ENCODE measurements around the gene SECTM1. TPM values are rescaled to one million over a fixed set of nuclear protein-coding genes. Genes with fewer than 3 reads are reported as not detected.

Gene SECTM1
- total and polyA plus RNA-seq, 2 experiments from 2014 or later: 0.21 to 1.3 TPM

- Histone ChIP-seq H4K20me1 (replicated peaks; ENCODE audit: insufficient read depth) (no peaks in the 10 kb centered on the region), H3K9me2 (ENCODE audit: insufficient read depth) (no peaks in the 10 kb centered on the region), H3K4me1 (ENCODE audit: insufficient read depth) (no peaks in the 10 kb centered on the region), H3K27me3 (ENCODE audit: insufficient read depth) (no peaks in the 10 kb centered on the region), H3K79me2 (replicated peaks; ENCODE audit: insufficient read depth) (no peaks in the 10 kb centered on the region), H3K4me3 (no peak within 1 kb of the TSS), H3K4me2 (no peak within 1 kb of the TSS), H3K27ac (ENCODE audit: low read depth) (no peak within 1 kb of the TSS), H2AFZ (no peak within 1 kb of the TSS), H3F3A (replicated peaks; ENCODE audit: low read depth) (peaks cover 14% of the 10 kb centered on the region), H3K36me3 (ENCODE audit: insufficient read depth) (no peaks in the 10 kb centered on the region)
- Mint-ChIP-seq H3K9me3 (no peaks in the 10 kb centered on the region), H3K4me1 (peaks cover 9% of the 10 kb centered on the region; the same call in 2 of the 3 replicates), H3K36me3 (ENCODE audit: low read depth) (no peaks in the 10 kb centered on the region), H3K27me3 (ENCODE audit: insufficient read depth, low read depth, poor library complexity) (peaks cover 15% of the 10 kb centered on the region), H3K27ac (no peak within 1 kb of the TSS), H3K4me3 (0 out of 3 replicates have a peak within 1 kb of the TSS, but pooled peaks have one; percentile 63)
- DNase-seq (ENCODE audit: low spot score) (no peak), ATAC-seq (peak; percentile 12)
- TF ChIP-seq ZNF114 (CRISPR knock-in tag; IDR thresholded peaks at IDR 0.05) (no peak), EZH2 (IDR thresholded peaks at IDR 0.05; ENCODE audit: low read depth, unreplicated experiment) (no peak), ETS1 (IDR thresholded peaks at IDR 0.05) (no peak), CTCF (conservative IDR thresholded peaks at IDR 0.05; ENCODE audit: low read depth in 2 of 2) (no peak), POLR2AphosphoS5 (IDR thresholded peaks at IDR 0.05; ENCODE audit: low read depth) (no peak), CREB1 (CRISPR knock-in tag; IDR thresholded peaks at IDR 0.05; ENCODE audit: low read depth) (no peak), EZH2phosphoT487 (IDR thresholded peaks at IDR 0.05; ENCODE audit: unreplicated experiment) (no peak), ZNF331 (CRISPR knock-in tag; IDR thresholded peaks at IDR 0.05; ENCODE audit: low read depth) (no peak), STAT1 (IDR thresholded peaks at IDR 0.05; ENCODE audit: unreplicated experiment) (no peak), JUNB (IDR thresholded peaks at IDR 0.05; ENCODE audit: unreplicated experiment) (no peak), ZNF462 (CRISPR knock-in tag; IDR thresholded peaks at IDR 0.05) (no peak), NANOG (IDR thresholded peaks at IDR 0.05; ENCODE audit: borderline replicate concordance) (no peak), REST (IDR thresholded peaks at IDR 0.05; ENCODE audit: unreplicated experiment) (no peak)
These were observed 16.0 kb downstream of the SECTM1 start, which contains the start of gene CD7 for GRCh38 chr17:82317394-82318168. Gene CD7, minus strand, starts transcription at chr17:82317608. Its CDS starts 113 bp downstream, at chr17:82317495.
